Stimulated activated CD4-positive, alpha-beta T cell treated with anti-CD3 and anti-CD28 coated beads, Interleukin-4, amount 100 ng/mL, for 1 hour (primary cell): ENCODE measurements around the gene ZKSCAN5.
"Not testable (repeated sequence)": the region's sequence is repeated elsewhere in the genome, so short reads cannot be mapped to it uniquely, and the experiment has no call there.

Experiments used
- DNase-seq: peaks from one replicate; pipeline ENCODE4 v3.0.0-alpha.2; 2020

ZKSCAN5 gene

GRCh38 chr7:99557196-99557607 lies 52.7 kb downstream of the ZKSCAN5 start:
- no peak for DNase-seq

GRCh38 chr7:99557940-99558305 lies 53.5 kb downstream of the ZKSCAN5 start:
- no peak for DNase-seq

GRCh38 chr7:99558306-99559174 lies 54.1 kb downstream of the ZKSCAN5 start, which contains the start of gene ZNF655:
ZNF655 (plus strand) TSS chr7:99558642; CDS start chr7:99560560, 1,918 bp downstream.
- peak; percentile 84 for DNase-seq

GRCh38 chr7:99559175-99559915 lies 54.9 kb downstream of the ZKSCAN5 start:
- DNase-seq: no peak

GRCh38 chr7:99560834-99561736 lies 56.6 kb downstream of the ZKSCAN5 start:
- no peak for DNase-seq

- DNase-seq: no peak
These were observed 57.2 kb downstream of the ZKSCAN5 start for GRCh38 chr7:99561737-99562051.

- DNase-seq: no peak
These were observed 57.8 kb downstream of the ZKSCAN5 start for GRCh38 chr7:99562114-99562784.

- no peak for DNase-seq
These were observed 58.4 kb downstream of the ZKSCAN5 start for GRCh38 chr7:99562832-99563231.

- DNase-seq: no peak
These were observed 59.2 kb downstream of the ZKSCAN5 start for GRCh38 chr7:99563650-99564049.

GRCh38 chr7:99568770-99569169 lies 64.3 kb downstream of the ZKSCAN5 start:
- not testable (repeated sequence) for DNase-seq

GRCh38 chr7:99571768-99572167 lies 67.3 kb downstream of the ZKSCAN5 start:
- no peak for DNase-seq

- no peak for DNase-seq
These were observed 68.8 kb downstream of the ZKSCAN5 start for GRCh38 chr7:99573257-99573656.

- DNase-seq: no peak
These were observed 71.8 kb downstream of the ZKSCAN5 start for GRCh38 chr7:99576251-99576650.

GRCh38 chr7:99579281-99579955 lies 75.0 kb downstream of the ZKSCAN5 start:
- no peak for DNase-seq

- peak; percentile 68 for DNase-seq
These were observed 75.7 kb downstream of the ZKSCAN5 start for GRCh38 chr7:99579956-99580777.

- not testable (repeated sequence) for DNase-seq
These were observed 76.4 kb downstream of the ZKSCAN5 start for GRCh38 chr7:99580778-99581332.
